Neural cell (in vitro differentiated cells): ENCODE data around the gene BAD. TPM values are rescaled to one million over a fixed set of nuclear protein-coding genes. Genes with fewer than 3 reads are reported as not detected.

Experiments
- H2AFZ ChIP-seq: fragments of 200-600, 300-800 bp; sonication (generic), shearing (Covaris generic); 2 replicates; pipeline ENCODE4 v1.6.0; 2014; ENCODE audit warnings: low read depth, mild to moderate bottlenecking, antibody characterized with exemption, low read length, moderate library complexity
- H3F3A ChIP-seq: fragments of 200-600 bp; shearing (Covaris generic); 2 replicates; pipeline ENCODE4 v1.6.1; 2016; ENCODE audit warnings: mild to moderate bottlenecking, moderate library complexity, mixed read lengths, antibody characterized with exemption, low read length; ENCODE audit not compliant: insufficient read depth, poor library complexity, severe bottlenecking
- H3K27ac ChIP-seq: fragments of 200-600, 300-800 bp; sonication (generic), shearing (Covaris generic); 2 replicates; pipeline ENCODE4 v1.5.1; 2014; ENCODE audit warnings: mild to moderate bottlenecking, low read length, moderate library complexity
- H3K27me3 ChIP-seq: fragments of 300-800, 200-600 bp; sonication (generic), shearing (Covaris generic); 2 replicates; pipeline ENCODE4 v1.6.0; 2014; ENCODE audit warnings: mild to moderate bottlenecking, low read depth, low read length, moderate library complexity; ENCODE audit not compliant: insufficient read depth
- H3K36me3 ChIP-seq: fragments of 300-800, 200-600 bp; sonication (generic), shearing (Covaris generic); 2 replicates; pipeline ENCODE4 v1.5.1; 2014; ENCODE audit warnings: mild to moderate bottlenecking, antibody characterized with exemption, low read length, moderate library complexity; ENCODE audit not compliant: insufficient read depth
- H3K4me2 ChIP-seq: fragments of 300-800, 200-600 bp; sonication (generic), shearing (Covaris generic); 2 replicates; pipeline ENCODE4 v1.6.0; 2014; ENCODE audit warnings: mild to moderate bottlenecking, low read length
- H3K4me3 ChIP-seq: fragments of 300-800, 200-600 bp; sonication (generic), shearing (Covaris generic); 2 replicates; pipeline ENCODE4 v1.5.1; 2014; ENCODE audit warnings: mild to moderate bottlenecking, low read length, moderate library complexity
- H3K79me2 ChIP-seq: fragments of 200-600 bp; shearing (Covaris generic); replicated peaks from 2 replicates; pipeline ENCODE4 v1.6.0; 2014; ENCODE audit warnings: mild to moderate bottlenecking, low read length, moderate library complexity; ENCODE audit not compliant: insufficient read depth
- H3K9ac ChIP-seq: fragments of 300-800, 200-600 bp; sonication (generic), shearing (Covaris generic); 2 replicates; pipeline ENCODE4 v1.6.1; 2016; ENCODE audit warnings: mild to moderate bottlenecking, low read length, mixed read lengths
- H3K9me2 ChIP-seq: fragments of 200-600 bp; shearing (Covaris generic); 2 replicates; pipeline ENCODE4 v1.6.1; 2016; ENCODE audit warnings: mild to moderate bottlenecking, low read length, mixed read lengths; ENCODE audit not compliant: insufficient read depth
- H3K9me3 ChIP-seq: fragments of 200-600, 300-800 bp; sonication (generic), shearing (Covaris generic); 2 replicates; pipeline ENCODE4 v1.6.1; 2016; ENCODE audit warnings: mild to moderate bottlenecking, mixed run types, low read length, moderate library complexity, mixed read lengths
- H4K20me1 ChIP-seq: fragments of 200-600 bp; shearing (Covaris generic); 2 replicates; pipeline ENCODE4 v1.6.1; 2016; ENCODE audit warnings: mild to moderate bottlenecking, mixed run types; ENCODE audit not compliant: insufficient read depth
- CTCF ChIP-seq: fragments of 450-650 bp; IDR thresholded peaks from 2 replicates; pipeline ENCODE4 v1.5.1; 2014; ENCODE audit warnings: antibody characterized with exemption, mild to moderate bottlenecking, moderate library complexity; ENCODE audit not compliant: poor library complexity, severe bottlenecking
- EP300 ChIP-seq: fragments of 450-650 bp; conservative IDR thresholded peaks from 2 replicates; pipeline ENCODE4 v1.6.1; 2014; ENCODE audit warnings: antibody characterized with exemption, mild to moderate bottlenecking, moderate library complexity; ENCODE audit not compliant: poor library complexity, severe bottlenecking
- EZH2 ChIP-seq: fragments of 200-600, 300-800 bp; shearing (Covaris generic), sonication (generic); IDR thresholded peaks from 2 replicates; pipeline ENCODE4 v1.6.1; 2014; ENCODE audit warnings: antibody characterized with exemption, low read length, borderline replicate concordance, mild to moderate bottlenecking; ENCODE audit not compliant: insufficient read depth, poor library complexity, severe bottlenecking
- MXI1 ChIP-seq: fragments of 450-650 bp; conservative IDR thresholded peaks from 2 replicates; pipeline ENCODE4 v1.6.1; 2014; ENCODE audit warnings: antibody characterized with exemption, mild to moderate bottlenecking; ENCODE audit not compliant: poor library complexity, severe bottlenecking
- POLR2AphosphoS5 ChIP-seq: IDR thresholded peaks from 2 replicates; pipeline ENCODE4 v1.6.1; 2012
- RAD21 ChIP-seq: fragments of 450-650 bp; conservative IDR thresholded peaks from 2 replicates; pipeline ENCODE4 v1.6.1; 2014; ENCODE audit warnings: antibody characterized with exemption, mild to moderate bottlenecking, moderate library complexity
- REST ChIP-seq: IDR thresholded peaks from 2 replicates; pipeline ENCODE4 v1.6.1; 2012; ENCODE audit warnings: borderline replicate concordance
- SMC3 ChIP-seq: fragments of 450-650 bp; conservative IDR thresholded peaks from 2 replicates; pipeline ENCODE4 v1.6.1; 2014; ENCODE audit warnings: antibody characterized with exemption, mild to moderate bottlenecking, moderate library complexity; ENCODE audit not compliant: poor library complexity
- TAF1 ChIP-seq: IDR thresholded peaks from 2 replicates; pipeline ENCODE4 v1.6.1; 2012; ENCODE audit warnings: low read depth
- polyA plus RNA-seq: library from polyadenylated mRNA; depleted of rRNA; stranded (reverse); fragments of >200 nt; gene quantifications from 2 replicates; pipeline ENCODE4 v1.2.3, GENCODE V29; 2014

The BAD gene
- polyA plus RNA-seq, 1 donor from 2014 or later: 219 TPM

- H3K36me3 ChIP-seq: no peaks in the 10 kb centered on the region
- H3K27ac ChIP-seq: peak overlapping the region; percentile 5
- H3K9me2 ChIP-seq: no peaks in the 10 kb centered on the region
- no peak for TF ChIP-seq POLR2AphosphoS5
- TF ChIP-seq EZH2: no peak
- TF ChIP-seq MXI1: no peak
- no peak for TF ChIP-seq EP300
- TF ChIP-seq TAF1: no peak
- no peak for TF ChIP-seq SMC3
- TF ChIP-seq RAD21: no peak
- no peak for TF ChIP-seq REST
- TF ChIP-seq CTCF: no peak
- no peak overlapping the region for H3K4me2 ChIP-seq
- no peaks in the 10 kb centered on the region for H3K9me3 ChIP-seq
- no peak overlapping the region for H2AFZ ChIP-seq
- H3K4me3 ChIP-seq: peak overlapping the region; percentile 59
- H4K20me1 ChIP-seq: no peaks in the 10 kb centered on the region
- H3K9ac ChIP-seq: peak overlapping the region; percentile 50
- H3F3A ChIP-seq: no peaks in the 10 kb centered on the region
- H3K27me3 ChIP-seq: peaks cover 8% of the 10 kb centered on the region
- H3K79me2 ChIP-seq: peaks cover 7% of the 10 kb centered on the region
Measured at GRCh38 chr11:64250415-64251015, 34.0 kb downstream of the BAD start.

DNA sequence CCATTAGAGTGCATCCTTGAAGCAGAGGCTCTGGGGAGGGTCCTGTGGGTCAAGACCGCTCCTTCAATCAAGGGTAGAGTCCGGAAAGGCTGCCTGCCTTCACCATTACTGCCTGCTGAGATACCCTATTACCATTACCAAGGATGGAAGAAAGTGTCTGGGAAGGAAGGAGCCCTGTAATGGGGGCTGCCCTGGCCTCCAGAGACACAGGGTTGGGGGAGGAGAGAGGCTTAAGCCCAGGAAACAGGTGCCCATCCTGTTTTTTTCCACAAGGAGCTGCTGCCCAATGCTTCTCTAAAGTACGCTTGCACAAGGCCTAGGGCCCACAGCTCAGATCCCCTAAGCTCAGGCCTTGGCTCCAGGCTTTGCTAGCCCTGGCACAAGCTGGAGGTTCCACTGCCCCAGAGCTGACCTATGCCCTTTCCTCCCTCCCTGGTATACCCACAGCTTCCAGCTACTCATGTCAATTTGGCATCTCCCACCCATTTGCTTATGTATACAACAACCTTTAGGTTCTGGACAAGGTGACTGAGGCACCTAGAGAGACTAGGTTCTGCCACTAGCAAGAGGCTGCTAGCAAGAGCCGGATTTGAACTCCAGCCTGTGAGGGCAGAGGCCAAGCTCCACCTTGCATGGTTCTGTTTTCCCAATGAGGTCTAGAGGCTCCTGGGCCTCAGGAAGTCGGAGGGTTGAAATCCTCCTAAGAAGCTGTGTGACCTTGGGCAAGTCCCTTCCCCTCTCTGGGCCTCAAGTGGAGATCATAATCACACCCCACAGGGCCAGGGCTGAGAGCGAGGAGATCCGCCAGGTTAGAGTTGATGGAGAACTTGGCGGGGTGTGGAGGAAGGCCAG lies 34.7 kb downstream of the BAD start:
- H3K9me3 ChIP-seq: no peaks in the 10 kb centered on the region
- H3K9me2 ChIP-seq: no peaks in the 10 kb centered on the region
- no peaks in the 10 kb centered on the region for H3F3A ChIP-seq
- peak overlapping the region; percentile 50 for H3K9ac ChIP-seq
- H3K27ac ChIP-seq: no peak overlapping the region
- H4K20me1 ChIP-seq: no peaks in the 10 kb centered on the region
- no peak for TF ChIP-seq RAD21
- no peak for TF ChIP-seq SMC3
- TF ChIP-seq TAF1: no peak
- TF ChIP-seq POLR2AphosphoS5: no peak
- no peak for TF ChIP-seq CTCF
- no peak for TF ChIP-seq MXI1
- no peak for TF ChIP-seq REST
- TF ChIP-seq EZH2: no peak
- TF ChIP-seq EP300: no peak
- no peak overlapping the region for H2AFZ ChIP-seq
- H3K27me3 ChIP-seq: peaks cover 8% of the 10 kb centered on the region
- H3K79me2 ChIP-seq: peaks cover 13% of the 10 kb centered on the region
- H3K4me3 ChIP-seq: no peak overlapping the region
- H3K36me3 ChIP-seq: no peaks in the 10 kb centered on the region
- no peak overlapping the region for H3K4me2 ChIP-seq
